C4-2B (cell line): ENCODE measurements around the gene FASTKD2.

ENCODE experiments used
- ZFX ChIP-seq: fragments of 450-650 bp; IDR thresholded peaks from 2 replicates; pipeline ENCODE4 v1.6.1; 2017
- TF ChIP-seq, protein P1 (sequence below): fragments of 450-650 bp; conservative IDR thresholded peaks from 2 replicates; pipeline ENCODE4 v1.5.1; 2017; ENCODE audit warnings: mild to moderate bottlenecking

GRCh38 chr2:206756816-206757215 lies 8.6 kb upstream of the FASTKD2 start:
- TF ChIP-seq, protein P1, sequence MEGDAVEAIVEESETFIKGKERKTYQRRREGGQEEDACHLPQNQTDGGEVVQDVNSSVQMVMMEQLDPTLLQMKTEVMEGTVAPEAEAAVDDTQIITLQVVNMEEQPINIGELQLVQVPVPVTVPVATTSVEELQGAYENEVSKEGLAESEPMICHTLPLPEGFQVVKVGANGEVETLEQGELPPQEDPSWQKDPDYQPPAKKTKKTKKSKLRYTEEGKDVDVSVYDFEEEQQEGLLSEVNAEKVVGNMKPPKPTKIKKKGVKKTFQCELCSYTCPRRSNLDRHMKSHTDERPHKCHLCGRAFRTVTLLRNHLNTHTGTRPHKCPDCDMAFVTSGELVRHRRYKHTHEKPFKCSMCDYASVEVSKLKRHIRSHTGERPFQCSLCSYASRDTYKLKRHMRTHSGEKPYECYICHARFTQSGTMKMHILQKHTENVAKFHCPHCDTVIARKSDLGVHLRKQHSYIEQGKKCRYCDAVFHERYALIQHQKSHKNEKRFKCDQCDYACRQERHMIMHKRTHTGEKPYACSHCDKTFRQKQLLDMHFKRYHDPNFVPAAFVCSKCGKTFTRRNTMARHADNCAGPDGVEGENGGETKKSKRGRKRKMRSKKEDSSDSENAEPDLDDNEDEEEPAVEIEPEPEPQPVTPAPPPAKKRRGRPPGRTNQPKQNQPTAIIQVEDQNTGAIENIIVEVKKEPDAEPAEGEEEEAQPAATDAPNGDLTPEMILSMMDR: no peak
- no peak for TF ChIP-seq ZFX
